Ishikawa (cell line): ENCODE measurements around the gene MSMP.

ENCODE experiments used
- TAF1 ChIP-seq: IDR thresholded peaks from 2 replicates; pipeline ENCODE4 v1.6.1; 2012; ENCODE audit warnings: low read depth, mild to moderate bottlenecking
- TCF12 ChIP-seq: IDR thresholded peaks from 2 replicates; pipeline ENCODE4 v1.6.1; 2012; ENCODE audit warnings: low read depth
- TF ChIP-seq, protein P1 (sequence below): IDR thresholded peaks from 2 replicates; pipeline ENCODE4 v1.6.1; 2012; ENCODE audit warnings: low read depth, mild to moderate bottlenecking

DNA sequence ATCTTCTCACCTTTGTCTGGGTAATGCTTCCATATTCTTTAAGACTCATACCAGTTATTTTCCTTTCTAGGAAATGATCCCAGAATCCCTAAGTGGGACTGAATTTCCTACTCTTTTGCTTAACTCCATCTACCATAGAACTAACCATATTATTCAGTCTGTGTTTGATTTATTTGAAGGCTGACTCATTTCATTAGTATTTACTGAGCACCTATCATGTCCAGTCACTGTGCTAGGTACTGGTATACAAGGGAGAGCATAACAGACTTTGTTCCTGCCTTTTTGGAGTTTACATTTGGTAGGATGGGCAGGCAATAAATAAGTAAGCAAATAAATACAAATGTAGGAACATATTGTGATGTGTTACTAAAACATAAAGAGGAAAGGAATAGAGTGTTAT, 41.6 kb upstream of the MSMP start:
- TF ChIP-seq TAF1: no peak
- TF ChIP-seq TCF12: no peak
- TF ChIP-seq, protein P1, sequence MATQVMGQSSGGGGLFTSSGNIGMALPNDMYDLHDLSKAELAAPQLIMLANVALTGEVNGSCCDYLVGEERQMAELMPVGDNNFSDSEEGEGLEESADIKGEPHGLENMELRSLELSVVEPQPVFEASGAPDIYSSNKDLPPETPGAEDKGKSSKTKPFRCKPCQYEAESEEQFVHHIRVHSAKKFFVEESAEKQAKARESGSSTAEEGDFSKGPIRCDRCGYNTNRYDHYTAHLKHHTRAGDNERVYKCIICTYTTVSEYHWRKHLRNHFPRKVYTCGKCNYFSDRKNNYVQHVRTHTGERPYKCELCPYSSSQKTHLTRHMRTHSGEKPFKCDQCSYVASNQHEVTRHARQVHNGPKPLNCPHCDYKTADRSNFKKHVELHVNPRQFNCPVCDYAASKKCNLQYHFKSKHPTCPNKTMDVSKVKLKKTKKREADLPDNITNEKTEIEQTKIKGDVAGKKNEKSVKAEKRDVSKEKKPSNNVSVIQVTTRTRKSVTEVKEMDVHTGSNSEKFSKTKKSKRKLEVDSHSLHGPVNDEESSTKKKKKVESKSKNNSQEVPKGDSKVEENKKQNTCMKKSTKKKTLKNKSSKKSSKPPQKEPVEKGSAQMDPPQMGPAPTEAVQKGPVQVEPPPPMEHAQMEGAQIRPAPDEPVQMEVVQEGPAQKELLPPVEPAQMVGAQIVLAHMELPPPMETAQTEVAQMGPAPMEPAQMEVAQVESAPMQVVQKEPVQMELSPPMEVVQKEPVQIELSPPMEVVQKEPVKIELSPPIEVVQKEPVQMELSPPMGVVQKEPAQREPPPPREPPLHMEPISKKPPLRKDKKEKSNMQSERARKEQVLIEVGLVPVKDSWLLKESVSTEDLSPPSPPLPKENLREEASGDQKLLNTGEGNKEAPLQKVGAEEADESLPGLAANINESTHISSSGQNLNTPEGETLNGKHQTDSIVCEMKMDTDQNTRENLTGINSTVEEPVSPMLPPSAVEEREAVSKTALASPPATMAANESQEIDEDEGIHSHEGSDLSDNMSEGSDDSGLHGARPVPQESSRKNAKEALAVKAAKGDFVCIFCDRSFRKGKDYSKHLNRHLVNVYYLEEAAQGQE: no peak
